ENCODE data around the gene CFAP77. TPM values are rescaled to one million over a fixed set of nuclear protein-coding genes. Genes with fewer than 3 reads are reported as not detected.

The CFAP77 gene
- total and polyA plus RNA-seq, 9 of the 15 experiments (the other 6 are each of a cell fraction or from before 2014, with no cell fraction given): not detected

- no peaks in the 10 kb centered on the region for H3K9me3 ChIP-seq (replicated peaks; ENCODE audit: control insufficient read depth, insufficient read depth, low read depth, low read length)
- H3K79me2 ChIP-seq (ENCODE audit: control insufficient read depth, insufficient read depth, low read length): no peaks in the 10 kb centered on the region
- H3K9ac ChIP-seq (ENCODE audit: insufficient read depth in 1 of 2, low read depth in 2 of 2, low read length in 2 of 2): no peak overlapping the region
- ATAC-seq (no peak), DNase-seq (ENCODE audit: extremely low read depth in 1 of 4, low spot score in 3 of 4) (no peak), FAIRE-seq (no peak)
- peaks cover 39 to 70% of the 10 kb centered on the region in 2 experiments for H3K27me3 ChIP-seq (ENCODE audit: control insufficient read depth in 2 of 2, insufficient read depth in 2 of 2, low read length in 2 of 2)
- TF ChIP-seq POLR2AphosphoS5 (IDR thresholded peaks at IDR 0.05; ENCODE audit: control insufficient read depth, insufficient read depth, low read depth, low read length) (no peak), RFX1 (IDR thresholded peaks at IDR 0.05) (no peak), ZNF609 (CRISPR knock-in tag; IDR thresholded peaks at IDR 0.05; ENCODE audit: borderline replicate concordance) (no peak), SOX6 (IDR thresholded peaks at IDR 0.05) (no peak), ZNF24 (IDR thresholded peaks at IDR 0.05) (no peak), ZNF431 (CRISPR knock-in tag; IDR thresholded peaks at IDR 0.05) (no peak)
- in situ Hi-C loops (cut with MboI): no loop called here
- WGBS (ENCODE audit: insufficient coverage, low coverage, missing lambda C conversion rate): 0% methylated on average over 12 of the region's 12 CpGs
- ChIA-PET CTCF (ENCODE audit: low intra/inter-chr PET ratio) (no interaction called here), POLR2A (interaction anchor here (0.6 to 1.3 kb wide), 4 partner anchors 12 to 668 kb away, joined by 3 to 6 read pairs (median 4); no protein-coding TSS in a partner anchor)
- intact Hi-C loops (cut with micrococcal nuclease): no loop called here
- H3K4me1 ChIP-seq (replicated peaks in 1 of 2; ENCODE audit: control insufficient read depth in 2 of 2, insufficient read depth in 2 of 2, low read length in 2 of 2): no peaks in the 10 kb centered on the region
- H4K20me1 ChIP-seq (replicated peaks; ENCODE audit: control insufficient read depth, insufficient read depth, low read length): no peaks in the 10 kb centered on the region
- H2AFZ ChIP-seq (ENCODE audit: low read depth, low read length): no peak overlapping the region
- H3K4me3 ChIP-seq: no peak overlapping the region
- no peaks in the 10 kb centered on the region for H3K9me1 ChIP-seq (ENCODE audit: control insufficient read depth, insufficient read depth, low read length)
- no peak overlapping the region for H3K27ac ChIP-seq (ENCODE audit: extremely low read depth, low read depth, low read length)
- H3K36me3 ChIP-seq (ENCODE audit: control insufficient read depth, insufficient read depth, low read length): no peaks in the 10 kb centered on the region
- no TSS peak for BruUV-seq (replicated peaks)
- H3K4me2 ChIP-seq (ENCODE audit: insufficient read depth, low read length): no peak overlapping the region
Observed at GRCh38 chr9:132537352-132537751, 127.3 kb downstream of the CFAP77 start.

Measured in K562 (cell line).